A549 (cell line): ENCODE data around the gene ALKBH7. TPM values are rescaled to one million over a fixed set of nuclear protein-coding genes. Genes with fewer than 3 reads are reported as not detected.
A peak's percentile ranks its signal among the peaks of the same experiment; 100 is the strongest.
"Not testable (repeated sequence)": the region's sequence is repeated elsewhere in the genome, so short reads cannot be mapped to it uniquely, and the experiment has no call there.

Experiments
- ATAC-seq, 2 experiments: fragments of 200-7000 bp in 1 of 2; fragments of >200 bp in 1 of 2; cut with Nextera tagmentation in 1 of 2; cut with Tn5 transposase in 1 of 2; 3 replicates each; pipeline versions ENCODE4 v1.8.0 to v1.9.1; 2018 to 2020; ENCODE audit warnings: mild to moderate bottlenecking in 1 of 2, moderate library complexity in 1 of 2
- CTCF ChIA-PET: fragments of 300-600 bp; sonication (Branson Sonifier 250); formaldehyde crosslinking; extraction: SDS; loops from one replicate; lab custom pipeline; 2021; ENCODE audit warnings: antibody characterized with exemption, inconsistent platforms; lab: Yijun Ruan, JAX
- POLR2A ChIA-PET: fragments of 350-600 bp; formaldehyde crosslinking; extraction: SDS; loops from one replicate; lab custom pipeline; 2021; ENCODE audit warnings: antibody characterized with exemption, inconsistent platforms; lab: Yijun Ruan, JAX
- DNase-seq, 2 experiments: peaks; one replicate each; pipeline versions ENCODE4 v3.0.0 to v3.0.0-alpha.2; 2011 to 2016; ENCODE audit warnings: low read depth in 1 of 2, low spot score in 1 of 2
- FAIRE-seq: peaks from 2 replicates; lab custom pipeline; 2011; peaks lifted over from hg19 to GRCh38; lab: Jason Lieb, UNC
- H3K27ac ChIP-seq, 2 experiments: fragments of >200 bp; sonication (Bioruptor Twin); formaldehyde crosslinking; 3 replicates each; pipeline ENCODE4 v1.5.1; 2016 to 2017
- H3K4me1 ChIP-seq: fragments of >200 bp; sonication (Bioruptor Twin); formaldehyde crosslinking; 3 replicates; pipeline ENCODE4 v1.6.1; 2016
- H3K4me2 ChIP-seq: fragments of >200 bp; sonication (Bioruptor Twin); formaldehyde crosslinking; 3 replicates; pipeline ENCODE4 v1.6.1; 2016
- H3K4me3 ChIP-seq: fragments of >200 bp; sonication (Bioruptor Twin); formaldehyde crosslinking; 3 replicates; pipeline ENCODE4 v1.5.1; 2016
- H3K9me3 ChIP-seq: fragments of >200 bp; sonication (Bioruptor Twin); formaldehyde crosslinking; 3 replicates; pipeline ENCODE4 v1.6.1; 2016
- CBX8 ChIP-seq: fragments of 200-600 bp; sonication (generic); IDR thresholded peaks from 2 replicates; pipeline ENCODE4 v1.6.1; 2016
- CEBPB ChIP-seq, 2 experiments: fragments of >200 bp in 1 of 2; sonication (Bioruptor Twin) in 1 of 2; formaldehyde crosslinking in 1 of 2; IDR thresholded peaks; 2 replicates each; pipeline ENCODE4 v1.6.1; 2012 to 2016
- CHD4 ChIP-seq: fragments of 200-600 bp; sonication (generic); IDR thresholded peaks from 2 replicates; pipeline ENCODE4 v1.6.1; 2016; ENCODE audit warnings: antibody characterized with exemption, mild to moderate bottlenecking, borderline replicate concordance
- EP300 ChIP-seq, 2 experiments: fragments of >200 bp; sonication (Bioruptor Twin); formaldehyde crosslinking; IDR thresholded peaks; 2 replicates in 1 of 2; 3 replicates in 1 of 2; pipeline ENCODE4 v1.6.1; 2016 to 2017
- FOSL2 ChIP-seq, 2 experiments: fragments of 450-650 bp in 1 of 2; fragments of >200 bp in 1 of 2; sonication (Bioruptor Twin) in 1 of 2; formaldehyde crosslinking; IDR thresholded peaks; 2 replicates each; pipeline versions ENCODE4 v1.5.0 to v1.6.1; 2016 to 2020; ENCODE audit warnings: mild to moderate bottlenecking in 1 of 2, moderate library complexity in 1 of 2
- FOXS1 ChIP-seq: fragments of 250-450 bp; sonication (Bioruptor Pico); IDR thresholded peaks from 2 replicates; pipeline ENCODE4 v1.5.0; 2020; ENCODE audit warnings: mild to moderate bottlenecking, moderate library complexity
- HOXB5 ChIP-seq: fragments of 250-450 bp; sonication (Bioruptor Pico); IDR thresholded peaks from 2 replicates; pipeline ENCODE4 v1.5.0; 2020; ENCODE audit warnings: mild to moderate bottlenecking, moderate library complexity
- KDM5A ChIP-seq: fragments of 200-600 bp; sonication (generic); IDR thresholded peaks from 2 replicates; pipeline ENCODE4 v1.6.1; 2016; ENCODE audit warnings: antibody characterized with exemption, mild to moderate bottlenecking
- NFE2L2 ChIP-seq: fragments of 150-350 bp; conservative IDR thresholded peaks from 2 replicates; pipeline ENCODE4 v1.6.1; 2014; ENCODE audit warnings: low read length
- NPAS2 ChIP-seq: fragments of 250-450 bp; sonication (Bioruptor Pico); IDR thresholded peaks from 2 replicates; pipeline ENCODE4 v1.8.0; 2022; ENCODE audit warnings: mild to moderate bottlenecking, moderate library complexity, borderline replicate concordance
- PHF8 ChIP-seq: fragments of 200-600 bp; sonication (generic); IDR thresholded peaks from 2 replicates; pipeline ENCODE4 v1.6.1; 2016; ENCODE audit warnings: low read depth, mild to moderate bottlenecking, antibody characterized with exemption, moderate library complexity, borderline replicate concordance
- POLR2AphosphoS2 ChIP-seq: conservative IDR thresholded peaks from 2 replicates; pipeline ENCODE4 v1.6.1; 2012; ENCODE audit warnings: low read length, improper control_type of control experiment, inconsistent platforms
- RAD21 ChIP-seq, 2 experiments: fragments of >200 bp in 1 of 2; sonication (Bioruptor Twin) in 1 of 2; formaldehyde crosslinking in 1 of 2; IDR thresholded peaks in 1 of 2; conservative IDR thresholded peaks in 1 of 2; 2 replicates in 1 of 2; 3 replicates in 1 of 2; pipeline ENCODE4 v1.6.1; 2012 to 2018; ENCODE audit warnings: inconsistent platforms in 1 of 2
- RCOR1 ChIP-seq: fragments of 150-350 bp; IDR thresholded peaks from 2 replicates; pipeline ENCODE4 v1.6.1; 2014; ENCODE audit warnings: antibody characterized with exemption, low read length, low read depth
- SMC3 ChIP-seq: fragments of >200 bp; sonication (Bioruptor Twin); formaldehyde crosslinking; IDR thresholded peaks from 3 replicates; pipeline ENCODE4 v1.6.1; 2018; ENCODE audit warnings: inconsistent platforms
- ZSCAN20 ChIP-seq: fragments of 250-450 bp; sonication (Bioruptor Pico); IDR thresholded peaks from 2 replicates; pipeline ENCODE4 v1.8.0; 2022; ENCODE audit warnings: mild to moderate bottlenecking, moderate library complexity
- WGBS: methylation state at CpG from one replicate; pipeline ENCODE4 v1.1.6; 2017; ENCODE audit errors: missing lambda C conversion rate; 5-methylcytosine and 5-hydroxymethylcytosine counted together
- polyA plus RNA-seq, 4 experiments: library from polyadenylated mRNA; depleted of rRNA in 3 of 4; stranded (reverse); fragments of >200 nt; fragmentation: RNase III in 1 of 4; extraction: RNeasy Plus Mini Kit Qiagen cat#74134 plus additional on column Dnase treatment in 1 of 4; gene quantifications; 2 replicates in 3 of 4; 3 replicates in 1 of 4; pipeline ENCODE4 v1.2.3, GENCODE V29; 2011 to 2017
- TF ChIP-seq, protein P1 (sequence below): fragments of 200-600 bp; sonication (generic); IDR thresholded peaks from 2 replicates; pipeline ENCODE4 v1.6.1; 2016; ENCODE audit warnings: antibody characterized with exemption, mild to moderate bottlenecking, moderate library complexity
- TF ChIP-seq, protein P2 (sequence below): fragments of 450-650 bp; IDR thresholded peaks from 2 replicates; pipeline ENCODE4 v1.6.1; 2014; ENCODE audit warnings: antibody characterized with exemption
- TF ChIP-seq, protein P3 (sequence below): IDR thresholded peaks from 2 replicates; pipeline ENCODE4 v1.6.1; 2012; ENCODE audit warnings: low read depth, borderline replicate concordance
- TF ChIP-seq, protein P4 (sequence below): fragments of >200 bp; sonication (Bioruptor Twin); formaldehyde crosslinking; IDR thresholded peaks from 3 replicates; pipeline ENCODE4 v1.5.1; 2016

ALKBH7 gene
- polyA plus RNA-seq, 2 of the 4 experiments (the other 2 are of a cell fraction), result 10.2 to 18.1 TPM

DNA sequence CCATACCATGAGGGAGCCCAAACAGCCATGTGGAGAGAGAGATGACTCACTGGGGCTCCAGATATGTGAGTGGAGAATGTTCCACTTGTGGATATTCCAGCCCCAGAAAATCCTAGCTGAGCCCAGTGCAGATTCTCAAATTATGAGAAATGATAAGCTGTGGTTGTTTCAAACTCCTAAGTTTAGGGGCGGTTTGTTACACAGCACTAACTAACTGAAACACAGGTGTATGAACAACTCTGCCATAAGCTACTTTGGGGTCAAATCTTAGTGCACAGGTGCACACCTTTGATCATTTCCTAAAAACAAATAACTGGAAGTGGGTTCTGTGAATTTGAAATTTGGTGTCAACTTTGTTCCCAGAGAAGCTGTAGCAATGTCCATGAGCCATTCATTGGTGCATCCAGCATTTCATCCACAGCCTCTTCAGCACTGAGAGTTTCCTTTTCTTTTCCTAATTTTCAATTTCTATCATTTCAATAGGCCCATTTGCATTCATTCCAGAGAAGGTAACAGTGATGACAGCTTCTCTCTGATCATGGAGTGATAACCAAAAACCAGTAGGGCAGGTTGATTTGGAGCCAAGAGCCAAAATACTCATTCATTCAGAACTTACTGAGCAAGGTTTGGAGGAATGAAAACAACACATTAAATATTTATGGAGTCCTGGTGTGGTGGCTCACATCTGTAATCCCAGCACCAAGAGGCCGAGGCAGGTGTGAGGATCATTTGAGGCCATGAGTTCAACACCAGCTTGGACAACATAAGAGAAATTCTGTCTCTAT lies 20.0 kb upstream of the ALKBH7 start:
- H3K4me2 ChIP-seq, result no peak overlapping the region
- FAIRE-seq, result no peak
- no peaks in the 10 kb centered on the region for H3K9me3 ChIP-seq
- H3K4me3 ChIP-seq, result no peak overlapping the region
- 0 out of 3 replicates have a peak, but pooled peaks cover 4% of the 10 kb centered on the region for H3K4me1 ChIP-seq
- no peak overlapping the region for H3K27ac ChIP-seq
- CTCF ChIA-PET, result interaction anchor here (0.6 to 2.1 kb wide), 7 partner anchors 85 to 549 kb away, joined by 3 to 7 read pairs (median 3); no protein-coding TSS in a partner anchor
- POLR2A ChIA-PET, result no interaction called here
- TF ChIP-seq CEBPB (IDR thresholded peaks at IDR 0.05) (no peak), CHD4 (no peak), EP300 (IDR thresholded peaks at IDR 0.05) (no peak), RCOR1 (no peak), PHF8 (no peak), CBX8 (no peak), NPAS2 (CRISPR knock-in tag) (no peak), NFE2L2 (no peak), HOXB5 (no peak), FOXS1 (no peak), KDM5A (no peak), POLR2AphosphoS2 (no peak), ZSCAN20 (CRISPR knock-in tag) (no peak)
- TF ChIP-seq, protein P1, sequence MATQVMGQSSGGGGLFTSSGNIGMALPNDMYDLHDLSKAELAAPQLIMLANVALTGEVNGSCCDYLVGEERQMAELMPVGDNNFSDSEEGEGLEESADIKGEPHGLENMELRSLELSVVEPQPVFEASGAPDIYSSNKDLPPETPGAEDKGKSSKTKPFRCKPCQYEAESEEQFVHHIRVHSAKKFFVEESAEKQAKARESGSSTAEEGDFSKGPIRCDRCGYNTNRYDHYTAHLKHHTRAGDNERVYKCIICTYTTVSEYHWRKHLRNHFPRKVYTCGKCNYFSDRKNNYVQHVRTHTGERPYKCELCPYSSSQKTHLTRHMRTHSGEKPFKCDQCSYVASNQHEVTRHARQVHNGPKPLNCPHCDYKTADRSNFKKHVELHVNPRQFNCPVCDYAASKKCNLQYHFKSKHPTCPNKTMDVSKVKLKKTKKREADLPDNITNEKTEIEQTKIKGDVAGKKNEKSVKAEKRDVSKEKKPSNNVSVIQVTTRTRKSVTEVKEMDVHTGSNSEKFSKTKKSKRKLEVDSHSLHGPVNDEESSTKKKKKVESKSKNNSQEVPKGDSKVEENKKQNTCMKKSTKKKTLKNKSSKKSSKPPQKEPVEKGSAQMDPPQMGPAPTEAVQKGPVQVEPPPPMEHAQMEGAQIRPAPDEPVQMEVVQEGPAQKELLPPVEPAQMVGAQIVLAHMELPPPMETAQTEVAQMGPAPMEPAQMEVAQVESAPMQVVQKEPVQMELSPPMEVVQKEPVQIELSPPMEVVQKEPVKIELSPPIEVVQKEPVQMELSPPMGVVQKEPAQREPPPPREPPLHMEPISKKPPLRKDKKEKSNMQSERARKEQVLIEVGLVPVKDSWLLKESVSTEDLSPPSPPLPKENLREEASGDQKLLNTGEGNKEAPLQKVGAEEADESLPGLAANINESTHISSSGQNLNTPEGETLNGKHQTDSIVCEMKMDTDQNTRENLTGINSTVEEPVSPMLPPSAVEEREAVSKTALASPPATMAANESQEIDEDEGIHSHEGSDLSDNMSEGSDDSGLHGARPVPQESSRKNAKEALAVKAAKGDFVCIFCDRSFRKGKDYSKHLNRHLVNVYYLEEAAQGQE, result no peak
- TF ChIP-seq, protein P2, sequence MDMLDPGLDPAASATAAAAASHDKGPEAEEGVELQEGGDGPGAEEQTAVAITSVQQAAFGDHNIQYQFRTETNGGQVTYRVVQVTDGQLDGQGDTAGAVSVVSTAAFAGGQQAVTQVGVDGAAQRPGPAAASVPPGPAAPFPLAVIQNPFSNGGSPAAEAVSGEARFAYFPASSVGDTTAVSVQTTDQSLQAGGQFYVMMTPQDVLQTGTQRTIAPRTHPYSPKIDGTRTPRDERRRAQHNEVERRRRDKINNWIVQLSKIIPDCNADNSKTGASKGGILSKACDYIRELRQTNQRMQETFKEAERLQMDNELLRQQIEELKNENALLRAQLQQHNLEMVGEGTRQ, result no peak
- TF ChIP-seq, protein P3, sequence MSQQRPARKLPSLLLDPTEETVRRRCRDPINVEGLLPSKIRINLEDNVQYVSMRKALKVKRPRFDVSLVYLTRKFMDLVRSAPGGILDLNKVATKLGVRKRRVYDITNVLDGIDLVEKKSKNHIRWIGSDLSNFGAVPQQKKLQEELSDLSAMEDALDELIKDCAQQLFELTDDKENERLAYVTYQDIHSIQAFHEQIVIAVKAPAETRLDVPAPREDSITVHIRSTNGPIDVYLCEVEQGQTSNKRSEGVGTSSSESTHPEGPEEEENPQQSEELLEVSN, result no peak
- DNase-seq, result no peak
- ATAC-seq, result no peak
- WGBS, result 47% methylated on average over 2 of the region's 2 CpGs

DNA sequence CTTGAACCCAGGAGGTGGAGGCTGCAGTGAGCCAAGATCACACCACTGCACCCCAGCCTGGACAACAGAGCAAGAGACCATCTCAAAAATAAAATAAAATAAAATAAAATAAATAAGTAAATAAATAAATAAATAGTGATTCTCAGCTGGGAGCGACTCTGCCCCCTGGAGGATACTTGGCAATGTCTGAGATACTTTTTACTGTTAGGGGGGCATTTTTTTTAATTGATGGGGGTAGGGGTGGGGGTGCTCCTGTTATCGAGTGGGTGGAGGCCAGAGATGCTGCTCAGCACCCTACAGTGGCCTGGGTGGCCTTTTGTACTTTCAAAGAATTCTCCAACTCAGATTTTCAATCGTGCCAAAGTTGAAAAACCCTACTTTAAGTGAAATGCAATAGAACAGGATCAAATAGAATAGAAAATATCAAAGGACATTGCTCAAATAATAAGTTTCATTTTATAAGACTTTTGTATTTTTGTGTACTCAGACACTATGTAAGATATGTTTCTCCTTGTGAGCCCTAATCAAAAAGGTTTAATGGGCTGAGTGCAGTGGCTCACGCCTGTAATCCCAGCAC lies 18.4 kb upstream of the ALKBH7 start:
- DNase-seq (no peak), ATAC-seq (0 out of 6 replicates have a peak, but pooled peaks of 1 of the 2 experiments have one; percentile 27), FAIRE-seq (no peak)
- 0 out of 3 replicates have a peak, but pooled peaks cover 4% of the 10 kb centered on the region for H3K4me1 ChIP-seq
- no peaks in the 10 kb centered on the region for H3K9me3 ChIP-seq
- TF ChIP-seq FOSL2 (IDR thresholded peaks at IDR 0.05), result no peak
- TF ChIP-seq FOSL2 (CRISPR knock-in tag; IDR thresholded peaks at IDR 0.05), result no peak
- peak; percentile 53; the same call in 2 of the 3 replicates for TF ChIP-seq SMC3
- TF ChIP-seq, protein P4, sequence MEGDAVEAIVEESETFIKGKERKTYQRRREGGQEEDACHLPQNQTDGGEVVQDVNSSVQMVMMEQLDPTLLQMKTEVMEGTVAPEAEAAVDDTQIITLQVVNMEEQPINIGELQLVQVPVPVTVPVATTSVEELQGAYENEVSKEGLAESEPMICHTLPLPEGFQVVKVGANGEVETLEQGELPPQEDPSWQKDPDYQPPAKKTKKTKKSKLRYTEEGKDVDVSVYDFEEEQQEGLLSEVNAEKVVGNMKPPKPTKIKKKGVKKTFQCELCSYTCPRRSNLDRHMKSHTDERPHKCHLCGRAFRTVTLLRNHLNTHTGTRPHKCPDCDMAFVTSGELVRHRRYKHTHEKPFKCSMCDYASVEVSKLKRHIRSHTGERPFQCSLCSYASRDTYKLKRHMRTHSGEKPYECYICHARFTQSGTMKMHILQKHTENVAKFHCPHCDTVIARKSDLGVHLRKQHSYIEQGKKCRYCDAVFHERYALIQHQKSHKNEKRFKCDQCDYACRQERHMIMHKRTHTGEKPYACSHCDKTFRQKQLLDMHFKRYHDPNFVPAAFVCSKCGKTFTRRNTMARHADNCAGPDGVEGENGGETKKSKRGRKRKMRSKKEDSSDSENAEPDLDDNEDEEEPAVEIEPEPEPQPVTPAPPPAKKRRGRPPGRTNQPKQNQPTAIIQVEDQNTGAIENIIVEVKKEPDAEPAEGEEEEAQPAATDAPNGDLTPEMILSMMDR, result peak; percentile 55
- TF ChIP-seq RAD21 (conservative IDR thresholded peaks at IDR 0.05 in 1 of 2, IDR thresholded peaks at IDR 0.05 in 1 of 2), result peak; percentile 43 to 46; a peak in 4 of 5 replicates
- POLR2A ChIA-PET, result no interaction called here
- H3K4me2 ChIP-seq, result no peak overlapping the region
- CTCF ChIA-PET, result interaction anchor here (0.8 to 2.1 kb wide), 6 partner anchors 9 to 306 kb away, joined by 3 to 7 read pairs (median 4); no protein-coding TSS in a partner anchor
- WGBS, result 29% methylated on average over 4 of the region's 4 CpGs
- H3K27ac ChIP-seq, result no peak overlapping the region
- no peak overlapping the region for H3K4me3 ChIP-seq

DNA sequence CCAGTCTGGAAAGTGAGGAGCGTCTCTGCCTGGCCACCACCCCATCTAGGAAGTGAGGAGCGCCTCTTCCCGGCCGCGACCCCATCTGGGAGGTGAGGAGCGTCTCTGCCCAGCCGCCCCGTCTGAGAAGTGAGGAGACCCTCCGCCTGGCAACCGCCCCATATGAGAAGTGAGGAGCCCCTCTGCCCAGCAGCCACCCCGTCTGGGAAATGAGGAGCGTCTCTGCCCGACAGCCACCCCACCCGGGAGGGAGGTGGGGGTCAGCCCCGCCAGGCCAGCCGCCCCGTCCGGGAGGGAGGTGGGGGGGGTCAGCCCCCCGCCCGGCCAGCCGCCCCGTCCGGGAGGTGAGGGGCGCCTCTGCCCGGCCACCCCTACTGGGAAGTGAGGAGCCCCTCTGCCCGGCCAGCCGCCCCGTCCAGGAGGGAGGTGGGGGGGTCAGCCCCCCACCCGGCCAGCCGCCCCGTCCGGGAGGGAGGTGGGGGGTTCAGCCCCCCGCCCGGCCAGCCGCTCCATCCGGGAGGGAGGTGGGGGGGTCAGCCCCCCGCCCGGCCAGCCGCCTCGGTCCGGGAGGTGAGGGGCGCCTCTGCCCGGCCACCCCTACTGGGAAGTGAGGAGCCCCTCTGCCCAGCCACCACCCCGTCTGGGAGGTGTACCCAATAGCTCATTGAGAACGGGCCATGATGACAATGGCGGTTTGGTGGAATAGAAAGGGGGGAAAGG lies 17.1 kb upstream of the ALKBH7 start:
- CTCF ChIA-PET, result interaction anchor here (1.8 kb wide), 1 partner anchor 307 kb away, joined by 7 read pairs; no protein-coding TSS in a partner anchor
- FAIRE-seq, H3K4me2 ChIP-seq, DNase-seq, H3K27ac ChIP-seq, ATAC-seq, H3K4me1 ChIP-seq, H3K9me3 ChIP-seq, H3K4me3 ChIP-seq, POLR2A ChIA-PET: not testable (repeated sequence)
- WGBS, result 32% methylated on average over 3 of the region's 46 CpGs
